HepG2 (cell line): ENCODE data around the gene TCEANC2. TPM values are rescaled to one million over a fixed set of nuclear protein-coding genes. Genes with fewer than 3 reads are reported as not detected.

Source experiments
- ATF3 ChIP-seq: sonication (generic); formaldehyde crosslinking; IDR thresholded peaks from 2 replicates; pipeline ENCODE4 v1.4.0; 2020; ENCODE audit warnings: missing genetic modification reagents
- IKZF4 ChIP-seq: sonication (generic); formaldehyde crosslinking; IDR thresholded peaks from 2 replicates; pipeline ENCODE4 v1.5.1; 2020; ENCODE audit warnings: borderline replicate concordance, mild to moderate bottlenecking, low read depth, missing genetic modification reagents; ENCODE audit errors: not compliant biosample characterization
- NR2F1 ChIP-seq, 2 experiments: fragments of 450-650 bp in 1 of 2; formaldehyde crosslinking in 1 of 2; IDR thresholded peaks; 2 replicates each; pipeline versions ENCODE4 v1.5.0 to v1.6.1; 2016 to 2020; ENCODE audit warnings: mild to moderate bottlenecking in 1 of 2, missing compliant biosample characterization in 1 of 2, missing genetic modification reagents in 1 of 2, moderate library complexity in 1 of 2
- TCF12 ChIP-seq, 2 experiments: fragments of 450-650 bp in 1 of 2; sonication (generic) in 1 of 2; formaldehyde crosslinking in 1 of 2; IDR thresholded peaks; 2 replicates each; pipeline versions ENCODE4 v1.6.1 to v1.8.0; 2017 to 2022; ENCODE audit warnings: antibody characterized with exemption in 1 of 2, mild to moderate bottlenecking in 1 of 2, missing genetic modification reagents in 1 of 2, moderate library complexity in 1 of 2
- ZBTB40 ChIP-seq, 2 experiments: fragments of 450-650 bp in 1 of 2; sonication (generic) in 1 of 2; formaldehyde crosslinking in 1 of 2; IDR thresholded peaks; 2 replicates each; pipeline versions ENCODE4 v1.6.1 to v1.8.0; 2016 to 2022; ENCODE audit warnings: antibody characterized with exemption in 1 of 2, mild to moderate bottlenecking in 1 of 2, missing genetic modification reagents in 1 of 2
- ZBTB46 ChIP-seq: sonication (generic); formaldehyde crosslinking; IDR thresholded peaks from 2 replicates; pipeline ENCODE4 v1.4.0; 2020; ENCODE audit warnings: mild to moderate bottlenecking, missing genetic modification reagents, borderline replicate concordance
- ZNF335 ChIP-seq: sonication (generic); formaldehyde crosslinking; IDR thresholded peaks from 2 replicates; pipeline ENCODE4 v1.4.0; 2020; ENCODE audit warnings: missing genetic modification reagents
- ZNF496 ChIP-seq: sonication (generic); formaldehyde crosslinking; IDR thresholded peaks from 2 replicates; pipeline ENCODE4 v1.8.1; 2023; ENCODE audit warnings: mild to moderate bottlenecking, moderate library complexity, missing genetic modification reagents; ENCODE audit not compliant: insufficient replicate concordance
- ZNF569 ChIP-seq: sonication (generic); formaldehyde crosslinking; IDR thresholded peaks from 2 replicates; pipeline ENCODE4 v1.5.0; 2020; ENCODE audit warnings: mild to moderate bottlenecking, missing genetic modification reagents, moderate library complexity, borderline replicate concordance
- ZNF572 ChIP-seq: sonication (generic); formaldehyde crosslinking; IDR thresholded peaks from 2 replicates; pipeline ENCODE4 v1.5.1; 2020; ENCODE audit warnings: mild to moderate bottlenecking, missing genetic modification reagents
- ZNF83 ChIP-seq: sonication (generic); formaldehyde crosslinking; IDR thresholded peaks from 2 replicates; pipeline ENCODE4 v1.4.0; 2020; ENCODE audit warnings: missing genetic modification reagents, mild to moderate bottlenecking, borderline replicate concordance
- polyA plus RNA-seq, 8 experiments: library from polyadenylated mRNA; depleted of rRNA in 3 of 8; stranded (reverse) in 7 of 8; unstranded in 1 of 8; fragments of >200 nt; fragmentation: Illumina TruSeq in 4 of 8; extraction: Trizol in 4 of 8; gene quantifications; 2 replicates each; pipeline versions ENCODE4 v1.2.1 to v1.2.3, GENCODE V29; 2011 to 2016; ENCODE audit warnings: low read depth in 4 of 8, missing spikeins in 1 of 8, mixed read lengths in 1 of 8; ENCODE audit not compliant: insufficient read depth in 1 of 8
- total RNA-seq, 5 experiments: library from RNA; depleted of rRNA; stranded (reverse); fragments of >200 nt; fragmentation: Illumina TruSeq; extraction: Trizol; gene quantifications; 2 replicates each; pipeline ENCODE4 v1.2.3, GENCODE V29; 2016; ENCODE audit warnings: low read depth in 1 of 5

TCEANC2 gene
- total and polyA plus RNA-seq, 2 of the 13 experiments (the other 11 are each of a cell fraction or from before 2014, with no cell fraction given) = 3.8 to 5.0 TPM

- TF ChIP-seq TCF12 (IDR thresholded peaks at IDR 0.05) (no peak), TCF12 (CRISPR knock-in tag; IDR thresholded peaks at IDR 0.05) (0 out of 2 replicates have a peak, but pooled peaks have one; percentile 42), ZNF569 (no peak), ZNF572 (CRISPR knock-in tag) (no peak), ZNF83 (no peak), IKZF4 (CRISPR knock-in tag) (no peak), ZBTB46 (CRISPR knock-in tag) (0 out of 2 replicates have a peak, but pooled peaks have one; percentile 38), ZNF496 (CRISPR knock-in tag) (no peak), NR2F1 (CRISPR knock-in tag; IDR thresholded peaks at IDR 0.05) (peak; percentile 49 to 91; a peak in 3 of 4 replicates), ZNF335 (CRISPR knock-in tag) (0 out of 2 replicates have a peak, but pooled peaks have one; percentile 68), ATF3 (CRISPR knock-in tag) (peak; percentile 65; the same call in 1 of the 2 replicates), ZBTB40 (IDR thresholded peaks at IDR 0.05) (no peak), ZBTB40 (CRISPR knock-in tag; IDR thresholded peaks at IDR 0.05) (no peak)
Observed at GRCh38 chr1:54016343-54017282, 36.8 kb upstream of the TCEANC2 start (continued).
